Right hindlimb (tissue), 1 donor: ENCODE measurements around the gene ZNF274.
"Not testable (repeated sequence)": the region's sequence is repeated elsewhere in the genome, so short reads cannot be mapped to it uniquely, and the experiment has no call there.

Experiments used
- DNase-seq: peaks from one replicate; pipeline ENCODE4 v3.0.0-alpha.2; 2018

The ZNF274 gene

DNA sequence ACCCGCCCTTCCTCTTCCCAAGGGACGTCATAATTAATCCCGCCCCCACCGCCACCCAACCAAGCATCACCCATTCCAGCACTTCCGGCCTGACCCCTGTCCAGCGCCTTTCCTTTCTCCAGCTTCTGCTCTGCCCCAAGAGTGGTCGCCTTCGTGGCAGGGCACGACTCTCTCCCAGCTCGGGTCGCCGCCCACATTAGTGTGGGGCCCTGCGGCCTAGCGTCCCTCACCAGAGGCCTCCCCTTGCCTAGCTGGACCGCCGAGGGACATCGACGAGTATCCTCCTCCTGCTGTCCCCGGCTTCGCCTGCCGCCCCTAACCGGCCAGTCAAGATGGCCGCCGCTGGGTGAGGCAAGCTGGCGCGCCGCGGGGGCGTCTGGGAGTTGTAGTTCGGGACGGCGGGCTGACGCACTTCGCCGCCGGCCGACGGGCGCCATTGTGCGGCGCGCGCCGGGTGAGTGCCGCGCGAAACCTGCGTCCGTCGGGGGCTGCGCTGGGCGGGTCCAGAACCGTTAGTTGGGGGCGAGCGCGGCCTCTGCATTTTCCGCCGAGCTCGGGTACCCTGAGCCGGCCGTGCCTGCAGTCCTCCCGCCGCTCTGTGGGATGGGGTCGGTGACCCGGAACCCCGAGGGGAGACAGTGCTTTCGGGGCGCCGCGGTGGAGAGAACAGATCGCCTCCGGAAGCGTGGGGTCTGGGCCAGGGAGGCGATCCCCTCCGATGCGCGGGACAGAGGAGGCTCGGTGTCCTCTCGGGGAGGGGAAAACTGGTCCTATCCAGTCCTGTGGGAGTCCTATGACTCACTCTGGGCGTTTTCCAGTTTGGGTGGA lies at the start of gene ZNF274:
Gene ZNF274 (plus strand): TSS at position 73 of the 828 bp plus-strand sequence. CDS start 905 bp downstream, outside the sequence.
- peak; percentile 95 for DNase-seq

- DNase-seq, result no peak
Measured at GRCh38 chr19:58134244-58134643, 48.6 kb upstream of the ZNF274 start.

DNA sequence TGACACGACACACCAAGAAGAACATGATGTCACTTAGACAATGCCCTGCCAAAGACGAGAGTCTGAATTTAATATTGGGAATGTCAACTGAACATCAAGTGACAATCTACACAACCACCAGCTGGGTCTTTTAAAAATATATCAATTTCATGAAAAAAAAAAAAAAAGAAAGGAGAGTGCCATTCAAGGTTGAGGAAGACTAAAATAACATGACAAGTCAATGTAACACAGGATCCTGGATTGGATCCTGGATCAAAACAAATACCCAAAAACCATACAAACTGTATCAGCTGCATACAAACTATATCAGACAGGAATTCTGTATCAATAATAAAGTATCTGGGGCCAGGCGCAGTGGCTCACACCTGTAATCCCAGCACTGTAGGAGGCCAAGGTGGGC lies 37.0 kb upstream of the ZNF274 start:
- DNase-seq, result no peak

DNA sequence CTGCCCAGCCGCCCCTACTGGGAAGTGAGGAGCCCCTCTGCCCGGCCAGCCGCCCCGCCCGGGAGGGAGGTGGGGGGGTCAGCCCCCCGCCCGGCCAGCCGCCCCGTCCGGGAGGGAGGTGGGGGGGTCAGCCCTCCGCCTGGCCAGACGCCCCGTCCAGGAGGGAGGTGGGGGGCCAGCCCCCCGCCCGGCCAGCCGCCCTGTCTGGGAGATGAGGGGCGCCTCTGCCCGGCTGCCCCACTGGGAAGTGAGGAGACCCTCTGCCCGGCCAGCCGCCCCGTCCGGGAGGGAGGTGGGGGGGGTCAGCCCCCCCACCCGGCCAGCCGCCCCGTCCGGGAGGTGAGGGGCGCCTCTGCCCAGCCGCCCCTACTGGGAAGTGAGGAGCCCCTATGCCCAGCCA lies 35.4 kb upstream of the ZNF274 start:
- not testable (repeated sequence) for DNase-seq

DNA sequence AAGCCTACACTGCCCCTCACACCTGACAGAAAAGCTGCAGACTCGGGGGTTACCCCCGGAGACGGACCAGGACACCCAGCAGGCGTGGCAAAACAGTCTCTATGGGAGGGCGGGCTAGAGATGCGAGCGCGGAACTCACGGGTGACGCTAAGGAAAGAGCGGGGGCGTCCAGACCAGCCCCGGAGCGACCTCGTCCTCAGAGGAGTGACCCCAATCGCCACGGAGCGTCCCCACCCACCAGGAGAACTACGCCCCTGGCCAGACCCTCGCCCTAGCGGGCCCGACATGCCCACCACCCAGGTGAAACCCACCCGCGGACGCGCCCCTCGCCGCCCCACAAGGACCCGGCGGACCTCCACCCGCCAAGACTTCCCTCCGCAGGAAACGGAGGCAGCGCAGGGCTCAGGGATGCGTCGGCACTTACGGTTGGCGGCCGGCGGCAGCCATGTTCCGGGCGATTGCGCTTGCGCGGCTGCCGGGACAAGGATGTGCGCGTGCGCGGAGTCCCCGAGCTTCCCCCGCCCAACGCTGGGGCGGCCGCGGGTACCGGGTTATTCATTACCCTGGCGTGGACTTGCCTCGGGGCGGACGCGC lies 32.4 kb upstream of the ZNF274 start, which contains the start of gene ZNF329:
Gene ZNF329 (minus strand): TSS at position 462 of the 594 bp plus-strand sequence. CDS start 21,286 bp downstream, outside the sequence.
- DNase-seq, result peak; percentile 93

GRCh38 chr19:58153386-58153785 lies 29.5 kb upstream of the ZNF274 start:
- no peak for DNase-seq

DNA sequence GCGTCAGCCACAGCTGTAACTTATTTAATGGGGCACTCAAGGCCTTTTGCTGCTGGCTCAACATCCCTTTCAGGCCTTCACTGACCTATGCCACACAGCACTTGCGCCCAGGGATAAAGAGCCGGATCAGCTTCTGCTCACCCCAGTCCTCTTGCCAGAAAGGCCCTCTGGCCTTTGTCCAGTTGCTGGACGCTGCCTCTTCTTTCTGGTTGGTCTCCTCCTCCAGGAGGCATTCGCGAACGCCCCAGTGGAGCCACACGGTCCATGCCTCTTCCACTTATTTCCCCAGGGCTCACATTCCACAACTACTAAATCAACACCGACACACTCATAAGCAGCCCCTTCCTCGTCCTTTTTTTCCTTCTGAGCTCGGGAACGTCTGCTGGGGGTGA lies 28.6 kb upstream of the ZNF274 start:
- DNase-seq, result peak; percentile 59

GRCh38 chr19:58154679-58155648 lies 27.9 kb upstream of the ZNF274 start:
- DNase-seq, result peak; percentile 98

- DNase-seq, result no peak
Measured at GRCh38 chr19:58157045-58157728, 25.7 kb upstream of the ZNF274 start.

DNA sequence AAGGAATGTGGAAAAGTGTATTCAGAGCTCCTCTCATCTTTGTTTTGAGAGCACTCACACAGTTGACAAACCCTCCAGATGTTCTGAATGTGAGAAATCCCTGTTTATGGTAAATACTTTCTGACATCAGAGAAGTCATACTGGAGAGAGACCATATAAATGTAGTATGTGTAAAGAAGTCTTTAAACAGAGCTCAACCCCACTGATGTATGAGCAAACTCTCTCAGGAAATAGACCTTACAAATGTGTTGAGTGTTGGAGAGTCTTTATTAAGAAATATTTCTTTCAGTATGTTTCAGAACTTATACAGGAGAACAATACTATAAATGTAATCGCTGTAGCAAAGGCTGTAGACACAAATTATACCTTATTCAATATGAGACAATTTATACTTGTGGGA lies 16.6 kb upstream of the ZNF274 start:
- no peak for DNase-seq

- DNase-seq, result no peak
Measured at GRCh38 chr19:58166708-58167280, 16.1 kb upstream of the ZNF274 start.

DNA sequence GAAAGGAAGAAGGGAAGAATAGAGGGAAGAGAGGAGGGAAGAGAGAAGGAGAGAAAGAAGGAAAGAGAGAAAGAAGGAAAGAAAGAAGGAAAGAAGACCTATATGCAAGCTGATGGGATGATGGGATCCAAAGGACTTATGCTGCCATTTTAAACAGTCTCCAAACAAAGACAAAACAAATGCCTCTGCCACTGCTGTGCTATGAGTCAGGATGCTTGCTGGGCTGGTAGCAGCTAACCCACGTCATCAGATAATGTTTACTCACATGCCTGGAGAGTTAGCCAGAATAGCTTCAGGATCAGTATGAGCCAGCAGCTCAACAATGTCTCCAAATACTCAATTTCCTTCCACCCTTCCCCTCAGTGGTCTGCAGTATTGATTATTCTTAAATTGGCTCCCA lies 12.0 kb upstream of the ZNF274 start:
- no peak for DNase-seq

- no peak for DNase-seq
Measured at GRCh38 chr19:58181902-58182576, 822 bp upstream of the ZNF274 start.

DNA sequence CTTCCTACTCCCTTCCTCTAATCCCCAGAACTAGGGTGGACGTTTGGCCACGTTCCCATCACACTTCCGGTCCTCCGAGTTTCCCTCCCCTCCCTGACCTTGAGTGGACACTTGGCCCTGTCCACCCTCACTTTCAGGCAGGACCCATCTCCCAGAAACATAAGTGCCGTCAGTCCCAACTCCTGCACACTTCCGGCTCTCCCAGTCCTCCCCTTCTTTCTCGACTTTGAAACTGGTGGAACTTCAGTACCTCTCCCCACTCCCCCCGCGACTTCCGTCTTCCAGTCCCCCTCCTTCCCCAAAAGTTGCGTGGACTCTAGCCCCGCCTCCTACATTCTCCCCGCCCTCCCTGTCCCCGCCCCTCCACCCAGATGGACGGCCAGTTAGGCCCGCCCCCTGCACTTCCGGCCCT lies 278 bp upstream of the ZNF274 start:
- DNase-seq, result no peak

GRCh38 chr19:58183817-58184215 lies 955 bp downstream of the ZNF274 start:
- no peak for DNase-seq

GRCh38 chr19:58196901-58197616 lies 14.2 kb downstream of the ZNF274 start:
- DNase-seq, result no peak

DNA sequence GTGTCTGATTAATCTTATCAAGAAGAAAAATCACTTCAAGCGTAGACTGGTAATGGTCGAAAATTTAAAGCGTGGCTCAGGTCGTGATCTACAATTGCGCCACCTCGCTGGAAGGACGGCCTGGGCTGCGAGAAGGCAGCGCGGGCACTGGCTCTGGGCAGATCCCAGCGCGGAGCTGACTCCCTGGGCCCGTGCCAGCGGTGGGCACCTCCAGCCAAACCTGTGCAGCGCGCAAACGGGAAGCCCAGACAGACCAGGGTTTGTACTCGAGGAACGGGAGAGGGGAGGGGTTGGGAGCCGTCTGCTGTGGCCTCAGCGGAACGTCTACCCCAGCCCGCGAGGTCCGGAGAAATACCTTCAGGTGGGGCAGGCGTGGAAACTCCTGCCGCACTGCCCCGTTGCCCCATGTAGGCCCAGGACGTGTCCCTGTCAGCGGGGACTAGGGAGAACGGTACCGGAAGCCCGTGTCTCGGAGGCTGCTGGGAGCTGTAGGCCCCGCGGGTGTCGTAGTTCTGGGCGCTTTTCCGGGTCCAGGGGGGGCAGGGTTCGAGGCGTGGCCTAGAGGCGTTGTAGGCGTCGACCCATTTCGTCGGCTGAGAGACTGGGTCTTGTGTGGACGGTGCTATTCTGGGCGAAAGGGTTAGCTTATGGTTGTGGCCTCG lies 21.1 kb downstream of the ZNF274 start:
- DNase-seq, result peak; percentile 32

- DNase-seq, result no peak
Measured at GRCh38 chr19:58204566-58204965, 21.7 kb downstream of the ZNF274 start.

- DNase-seq, result no peak
Measured at GRCh38 chr19:58209577-58209976, 26.7 kb downstream of the ZNF274 start.
